Mononuclear cell (primary cell): Measurements from ENCODE around the gene ZNF414. TPM values are rescaled to one million over a fixed set of nuclear protein-coding genes. Genes with fewer than 3 reads are reported as not detected.

ENCODE experiments used
- H3K27me3 ChIP-seq: 2 replicates; pipeline ENCODE4 v1.6.0; 2011; ENCODE audit warnings: low read length, control low read depth; ENCODE audit not compliant: insufficient read depth
- H3K4me1 ChIP-seq: 2 replicates; pipeline ENCODE4 v1.5.1; 2011; ENCODE audit warnings: mild to moderate bottlenecking, low read length, control low read depth; ENCODE audit not compliant: insufficient read depth
- H3K4me3 ChIP-seq: 2 replicates; pipeline ENCODE4 v1.5.1; 2011; ENCODE audit warnings: mild to moderate bottlenecking, low read length, moderate library complexity
- H3K9me3 ChIP-seq: 2 replicates; pipeline ENCODE4 v1.5.1; 2011; ENCODE audit warnings: low read depth, mild to moderate bottlenecking, control low read depth, low read length
- total RNA-seq: library from RNA; depleted of rRNA; stranded (reverse); fragments of >200 nt; gene quantifications from one replicate; pipeline ENCODE4 v1.2.3, GENCODE V29; 2012

ZNF414 gene
- total RNA-seq, 1 donor: 5.6 TPM

- no peaks in the 10 kb centered on the region for H3K27me3 ChIP-seq
- H3K9me3 ChIP-seq: no peaks in the 10 kb centered on the region
- no peak overlapping the region for H3K4me3 ChIP-seq
- peaks cover 54% of the 10 kb centered on the region for H3K4me1 ChIP-seq
Observed at GRCh38 chr19:8510589-8511115, 3.3 kb downstream of the ZNF414 start.

GRCh38 chr19:8506402-8506957 lies 7.5 kb downstream of the ZNF414 start:
- Histone ChIP-seq H3K9me3 (no peaks in the 10 kb centered on the region), H3K27me3 (no peaks in the 10 kb centered on the region), H3K4me1 (peaks cover 57% of the 10 kb centered on the region), H3K4me3 (peak overlapping the region; percentile 43)

- peaks cover 63% of the 10 kb centered on the region for H3K4me1 ChIP-seq
- no peaks in the 10 kb centered on the region for H3K9me3 ChIP-seq
- H3K4me3 ChIP-seq: peak overlapping the region; percentile 43
- H3K27me3 ChIP-seq: no peaks in the 10 kb centered on the region
Observed at GRCh38 chr19:8505680-8506401, 8.1 kb downstream of the ZNF414 start.

- peaks cover 71% of the 10 kb centered on the region for H3K4me1 ChIP-seq
- H3K4me3 ChIP-seq: no peak overlapping the region
- no peaks in the 10 kb centered on the region for H3K9me3 ChIP-seq
- H3K27me3 ChIP-seq: no peaks in the 10 kb centered on the region
Observed at GRCh38 chr19:8504919-8505318, 9.0 kb downstream of the ZNF414 start.

- peaks cover 75% of the 10 kb centered on the region for H3K4me1 ChIP-seq
- H3K9me3 ChIP-seq: no peaks in the 10 kb centered on the region
- H3K4me3 ChIP-seq: no peak overlapping the region
- no peaks in the 10 kb centered on the region for H3K27me3 ChIP-seq
Observed at GRCh38 chr19:8504171-8504570, 9.8 kb downstream of the ZNF414 start.

- Histone ChIP-seq H3K4me1 (peaks cover 78% of the 10 kb centered on the region), H3K4me3 (no peak overlapping the region)
Observed at GRCh38 chr19:8503510-8503909, 10.5 kb downstream of the ZNF414 start.

GRCh38 chr19:8501981-8502380 lies 12.0 kb downstream of the ZNF414 start:
- Histone ChIP-seq H3K4me3 (peak overlapping the region; percentile 50), H3K27me3 (no peaks in the 10 kb centered on the region), H3K4me1 (peaks cover 89% of the 10 kb centered on the region), H3K9me3 (no peaks in the 10 kb centered on the region)

More at GRCh38 chr19:8503510-8503909, 10.5 kb downstream of the ZNF414 start:
- no peaks in the 10 kb centered on the region for H3K9me3 ChIP-seq
- no peaks in the 10 kb centered on the region for H3K27me3 ChIP-seq

- no peaks in the 10 kb centered on the region for H3K9me3 ChIP-seq
- H3K27me3 ChIP-seq: no peaks in the 10 kb centered on the region
- peaks cover 91% of the 10 kb centered on the region for H3K4me1 ChIP-seq
- peak overlapping the region; percentile 50 for H3K4me3 ChIP-seq
Observed at GRCh38 chr19:8501516-8501915, 12.5 kb downstream of the ZNF414 start.

GRCh38 chr19:8500158-8500557 lies 13.8 kb downstream of the ZNF414 start:
- H3K9me3 ChIP-seq: no peaks in the 10 kb centered on the region
- H3K27me3 ChIP-seq: no peaks in the 10 kb centered on the region
- peaks cover 91% of the 10 kb centered on the region for H3K4me1 ChIP-seq
- peak overlapping the region; percentile 50 for H3K4me3 ChIP-seq

- Histone ChIP-seq H3K27me3 (no peaks in the 10 kb centered on the region), H3K4me1 (peaks cover 91% of the 10 kb centered on the region), H3K4me3 (peak overlapping the region; percentile 50), H3K9me3 (no peaks in the 10 kb centered on the region)
Observed at GRCh38 chr19:8499048-8499833, 14.7 kb downstream of the ZNF414 start.

- Histone ChIP-seq H3K4me1 (peaks cover 91% of the 10 kb centered on the region), H3K9me3 (no peaks in the 10 kb centered on the region), H3K4me3 (no peak overlapping the region), H3K27me3 (no peaks in the 10 kb centered on the region)
Observed at GRCh38 chr19:8498295-8498694, 15.7 kb downstream of the ZNF414 start.

GRCh38 chr19:8494158-8494557 lies 19.8 kb downstream of the ZNF414 start:
- Histone ChIP-seq H3K4me1 (peaks cover 90% of the 10 kb centered on the region), H3K9me3 (no peaks in the 10 kb centered on the region), H3K4me3 (no peak overlapping the region), H3K27me3 (no peaks in the 10 kb centered on the region)

GRCh38 chr19:8491574-8491973 lies 22.4 kb downstream of the ZNF414 start:
- no peak overlapping the region for H3K4me3 ChIP-seq
- peaks cover 90% of the 10 kb centered on the region for H3K4me1 ChIP-seq
- no peaks in the 10 kb centered on the region for H3K9me3 ChIP-seq
- H3K27me3 ChIP-seq: no peaks in the 10 kb centered on the region

GRCh38 chr19:8490873-8491272 lies 23.1 kb downstream of the ZNF414 start:
- H3K27me3 ChIP-seq: no peaks in the 10 kb centered on the region
- no peak overlapping the region for H3K4me3 ChIP-seq
- no peaks in the 10 kb centered on the region for H3K9me3 ChIP-seq
- peaks cover 90% of the 10 kb centered on the region for H3K4me1 ChIP-seq

GRCh38 chr19:8490395-8490760 lies 23.6 kb downstream of the ZNF414 start:
- no peaks in the 10 kb centered on the region for H3K27me3 ChIP-seq
- peaks cover 90% of the 10 kb centered on the region for H3K4me1 ChIP-seq
- H3K9me3 ChIP-seq: no peaks in the 10 kb centered on the region
- no peak overlapping the region for H3K4me3 ChIP-seq
